NCI-H1105 (cell line): ENCODE data around the gene MFN2.

ENCODE experiments used
- DNase-seq: peaks from one replicate; lab custom pipeline; 2025; lab: John Stamatoyannopoulos, UW

Gene MFN2

DNA sequence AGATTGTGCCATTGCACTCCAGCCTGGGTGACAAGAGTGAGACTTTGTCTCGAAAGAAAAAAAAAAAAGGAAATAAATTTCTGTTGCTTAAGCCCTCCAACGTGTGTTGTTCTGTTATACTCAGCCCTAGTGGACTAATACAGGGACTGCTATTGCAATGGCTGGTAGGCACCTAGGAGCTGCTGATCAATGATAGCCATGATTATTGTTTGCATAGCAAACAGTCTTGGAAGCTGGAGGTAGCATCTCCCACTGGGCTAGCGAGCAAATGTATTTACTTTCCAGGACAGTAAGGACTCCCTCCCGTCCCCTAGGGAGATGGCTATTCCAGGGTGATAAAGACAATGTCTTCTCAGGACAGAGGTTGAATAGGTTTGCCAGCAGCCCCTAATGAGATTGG lies 69.4 kb downstream of the MFN2 start:
- DNase-seq, result no peak

DNA sequence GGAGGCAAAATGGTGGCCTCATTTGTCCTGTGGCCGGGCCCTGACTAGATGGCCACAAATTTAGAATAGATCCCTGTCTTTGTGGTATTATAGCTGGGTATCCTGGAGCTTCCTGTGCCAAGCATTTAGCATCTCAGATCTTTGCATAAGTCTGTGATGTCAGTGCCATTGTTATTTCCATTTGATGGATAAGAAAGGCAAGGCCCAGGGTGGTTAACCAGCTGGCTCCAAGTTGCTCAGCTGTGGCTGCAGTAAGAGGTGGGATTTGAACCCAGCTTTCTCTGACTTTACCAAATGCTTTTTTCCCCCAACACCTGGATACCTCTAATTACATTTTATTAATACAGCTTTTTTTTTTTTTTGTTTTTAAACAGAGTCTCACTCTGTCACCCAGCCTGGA lies 71.1 kb downstream of the MFN2 start:
- DNase-seq, result no peak

DNA sequence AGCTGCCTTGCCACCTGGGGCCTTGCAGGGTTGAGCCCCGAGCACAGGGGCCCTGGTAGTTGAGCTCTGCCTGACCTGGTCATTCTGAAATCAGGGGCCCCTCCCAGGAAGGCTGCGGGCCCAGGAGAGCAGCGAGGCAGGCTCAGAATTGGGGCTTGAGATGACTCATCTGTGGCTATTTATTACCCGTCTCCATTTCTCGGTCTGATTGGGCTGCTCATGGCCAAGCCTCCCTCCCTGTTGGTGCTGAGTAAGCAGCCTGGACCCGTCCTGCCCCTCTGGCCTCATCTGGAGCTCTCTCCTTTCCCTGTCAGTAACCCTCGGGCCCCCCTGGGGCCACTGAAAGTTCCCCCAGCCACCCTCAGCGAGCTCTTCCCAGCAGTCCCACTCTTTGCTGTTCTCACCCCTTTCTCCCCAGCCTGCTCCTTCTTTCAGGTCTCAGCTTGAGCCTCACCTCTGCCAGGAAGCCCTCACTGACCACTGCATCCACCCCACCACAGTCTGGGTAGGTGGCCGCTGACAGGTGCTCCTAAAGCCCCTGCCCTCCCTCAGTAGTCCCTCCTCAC lies 71.8 kb downstream of the MFN2 start:
- DNase-seq, result no peak

DNA sequence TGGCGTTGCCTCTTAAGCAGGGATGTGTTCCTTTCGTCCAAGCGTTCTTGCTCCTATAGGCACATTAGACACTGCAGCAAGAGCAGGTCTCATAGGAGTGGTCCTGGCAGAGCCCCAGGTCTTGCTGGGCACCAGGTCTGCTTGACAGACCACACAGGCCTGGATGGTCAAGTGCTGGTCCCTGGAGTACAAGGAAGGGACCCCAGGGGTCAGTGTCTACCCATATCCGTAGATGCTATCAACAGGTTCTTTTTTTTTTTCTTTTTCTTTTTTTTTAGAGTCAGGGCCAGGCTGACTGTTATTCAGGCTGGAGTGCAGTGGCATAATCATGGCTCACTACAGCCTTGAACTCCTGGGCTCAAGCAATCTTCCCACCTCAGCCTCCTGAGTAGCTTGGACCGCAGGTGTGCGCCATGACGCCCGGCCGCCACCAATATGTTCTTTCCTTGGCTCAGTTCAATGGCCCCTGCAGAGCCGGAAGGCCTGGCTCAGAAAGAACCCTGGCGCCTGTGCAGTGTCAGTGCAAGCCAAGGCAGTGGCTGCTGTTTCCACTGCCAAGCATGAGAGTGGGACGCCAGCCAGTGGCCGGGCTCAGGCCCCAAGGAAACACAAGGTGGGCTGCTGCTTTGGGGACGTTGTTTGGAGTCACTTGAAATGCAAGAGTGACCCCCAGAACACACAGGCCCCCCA lies 72.9 kb downstream of the MFN2 start:
- no peak for DNase-seq

DNA sequence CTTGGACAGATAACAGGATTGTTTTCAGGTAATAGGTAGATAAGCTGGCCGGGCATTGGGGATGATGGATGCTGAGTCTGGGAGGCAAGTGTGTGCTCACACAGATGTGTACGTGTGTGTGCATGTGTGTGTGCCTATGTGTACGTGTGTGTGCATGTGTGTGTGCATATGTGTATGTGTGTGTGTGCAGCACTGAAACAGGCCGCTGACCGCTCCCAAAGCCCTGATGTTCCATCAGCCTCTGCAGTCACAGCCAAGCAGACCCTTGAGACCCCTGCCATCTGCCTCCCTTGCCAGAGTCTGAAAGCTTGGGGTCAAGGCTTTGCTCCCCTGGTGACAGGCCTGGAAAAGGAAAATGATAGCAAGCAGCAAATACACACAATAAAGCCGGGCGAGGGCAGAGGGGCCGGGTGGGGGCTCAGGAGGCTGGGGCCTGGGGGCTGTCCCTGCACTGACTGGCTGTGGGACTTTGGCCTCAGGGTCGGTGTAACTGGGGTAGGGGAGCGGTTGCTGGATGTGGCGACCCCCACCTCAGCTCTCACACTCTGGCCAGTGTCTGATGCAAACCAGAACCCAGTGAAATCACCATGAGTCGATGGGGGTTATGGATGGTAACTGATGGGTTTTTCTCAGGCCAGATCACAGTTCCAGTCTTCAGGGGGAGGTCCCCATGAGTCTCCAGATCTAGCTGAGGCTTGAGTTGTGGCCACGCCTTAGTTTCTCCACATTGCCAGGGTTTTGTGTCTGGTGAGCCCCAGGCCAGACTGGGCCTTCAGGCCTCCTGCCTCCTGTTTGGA lies 73.7 kb downstream of the MFN2 start:
- no peak for DNase-seq

DNA sequence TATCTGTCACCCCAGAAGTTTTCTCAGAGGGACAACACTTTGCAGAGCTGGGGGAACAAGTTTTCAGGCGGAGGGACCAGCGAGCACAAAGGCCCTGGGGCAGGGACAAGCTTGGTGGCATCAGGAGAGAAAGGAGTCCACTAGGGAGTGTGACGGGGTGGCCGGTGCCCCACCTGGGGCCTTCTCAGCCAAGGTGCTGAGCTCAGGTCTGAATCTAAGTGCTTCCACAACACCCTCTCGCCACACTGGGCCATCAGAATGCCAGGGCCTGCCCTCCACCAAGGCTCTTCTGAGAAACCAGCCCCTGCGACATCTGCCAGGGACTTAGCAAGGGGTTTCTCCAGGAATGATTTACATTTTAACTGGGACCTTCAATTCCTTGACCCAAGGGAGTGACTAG lies 75.0 kb downstream of the MFN2 start:
- no peak for DNase-seq

DNA sequence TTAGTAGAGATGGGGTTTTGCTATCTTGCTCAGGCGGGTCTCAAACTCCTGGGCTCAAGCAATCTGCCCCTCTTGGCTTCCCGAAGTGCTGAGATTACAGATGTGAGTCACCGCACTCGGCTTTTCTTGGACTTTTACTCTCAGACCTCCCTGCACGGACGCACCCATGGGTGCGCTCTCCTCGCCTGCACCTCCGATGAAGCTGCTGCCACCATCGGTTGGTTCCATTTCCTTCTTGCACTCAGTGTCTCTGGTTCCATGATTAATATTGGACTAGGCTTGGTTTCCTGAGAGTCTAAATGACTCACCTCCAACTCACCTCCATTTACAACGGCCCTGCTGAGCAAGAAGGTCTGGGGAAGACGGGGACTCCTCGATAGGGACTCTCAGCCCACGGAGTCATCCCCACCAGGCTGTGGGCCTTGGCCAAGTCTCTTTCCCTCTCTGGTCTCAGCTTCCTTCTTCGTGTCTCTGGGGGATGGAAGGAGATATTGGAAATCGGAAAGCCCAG lies 76.1 kb downstream of the MFN2 start:
- DNase-seq, result no peak

DNA sequence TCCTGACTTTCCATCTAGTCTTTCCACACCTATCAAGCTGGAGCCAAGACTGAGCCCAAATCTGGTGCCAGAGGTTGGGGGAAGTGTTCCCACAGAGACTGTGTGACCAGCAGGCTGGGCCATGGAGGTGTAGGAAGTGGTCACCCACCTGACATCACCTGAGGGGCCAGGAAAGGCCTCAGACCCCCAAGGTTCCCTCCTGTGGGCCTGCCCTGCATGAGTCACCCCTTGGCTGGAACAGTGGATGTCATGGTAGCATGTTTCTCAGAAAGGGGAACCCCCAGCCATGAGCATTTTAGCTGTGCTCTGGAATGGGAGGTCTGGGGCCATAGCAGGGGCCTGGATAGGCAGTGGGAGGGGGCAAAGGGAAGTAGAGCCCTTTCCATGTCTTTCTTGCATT lies 77.1 kb downstream of the MFN2 start:
- DNase-seq, result no peak

DNA sequence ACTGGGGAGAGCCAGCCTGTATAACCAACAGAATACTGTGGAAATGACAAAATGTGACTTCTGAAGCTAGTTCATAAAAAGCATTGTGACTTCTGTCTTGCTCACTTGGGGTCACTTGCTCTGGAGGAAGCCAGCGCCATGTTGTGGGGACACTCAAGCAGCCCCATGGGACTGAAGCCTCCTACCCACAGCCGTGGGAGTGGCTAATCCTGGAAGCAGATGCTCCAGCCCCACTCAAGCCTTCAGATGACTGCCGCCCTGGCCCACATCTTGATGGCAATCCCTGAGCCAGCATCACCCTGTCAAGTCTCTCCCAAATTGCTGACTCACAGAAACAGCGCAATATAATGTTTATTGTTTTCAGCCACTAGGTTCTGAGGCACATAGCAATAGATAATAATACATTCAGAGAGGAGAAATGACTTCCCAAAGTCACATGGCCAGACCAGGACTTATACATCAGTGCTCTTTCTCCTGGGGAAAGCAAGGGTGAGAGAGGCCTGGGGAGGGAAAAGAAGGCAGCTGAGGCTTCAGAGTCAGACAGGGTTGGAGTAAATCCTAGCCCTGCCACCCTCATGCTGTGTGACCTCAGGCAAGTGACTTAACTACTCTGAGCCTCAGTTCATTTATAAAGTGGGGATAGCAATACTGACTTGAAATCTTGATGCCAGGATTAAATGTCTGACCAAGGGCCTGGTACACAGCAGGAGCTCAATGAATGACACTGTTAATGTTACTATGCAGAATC lies 77.9 kb downstream of the MFN2 start:
- DNase-seq, result no peak

DNA sequence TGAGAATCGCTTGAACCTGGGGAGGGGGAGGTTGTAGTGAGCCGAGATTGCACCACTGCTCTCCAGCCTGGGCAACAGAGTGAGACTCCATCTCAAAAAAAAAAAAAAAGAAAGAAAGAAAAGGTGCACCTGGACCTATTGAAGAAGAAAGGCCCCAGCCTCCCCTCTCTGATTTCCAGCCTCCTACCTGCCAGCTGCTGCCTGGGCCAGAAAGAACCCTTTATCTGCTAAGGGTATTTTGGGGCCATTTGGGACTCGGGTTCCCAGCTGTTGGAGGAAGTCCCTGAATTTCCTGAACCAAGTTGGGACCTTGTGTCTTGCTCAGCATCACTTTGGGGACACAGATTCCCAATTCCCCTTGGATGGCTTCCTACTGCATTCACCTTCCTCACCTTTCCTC lies 79.0 kb downstream of the MFN2 start:
- no peak for DNase-seq

DNA sequence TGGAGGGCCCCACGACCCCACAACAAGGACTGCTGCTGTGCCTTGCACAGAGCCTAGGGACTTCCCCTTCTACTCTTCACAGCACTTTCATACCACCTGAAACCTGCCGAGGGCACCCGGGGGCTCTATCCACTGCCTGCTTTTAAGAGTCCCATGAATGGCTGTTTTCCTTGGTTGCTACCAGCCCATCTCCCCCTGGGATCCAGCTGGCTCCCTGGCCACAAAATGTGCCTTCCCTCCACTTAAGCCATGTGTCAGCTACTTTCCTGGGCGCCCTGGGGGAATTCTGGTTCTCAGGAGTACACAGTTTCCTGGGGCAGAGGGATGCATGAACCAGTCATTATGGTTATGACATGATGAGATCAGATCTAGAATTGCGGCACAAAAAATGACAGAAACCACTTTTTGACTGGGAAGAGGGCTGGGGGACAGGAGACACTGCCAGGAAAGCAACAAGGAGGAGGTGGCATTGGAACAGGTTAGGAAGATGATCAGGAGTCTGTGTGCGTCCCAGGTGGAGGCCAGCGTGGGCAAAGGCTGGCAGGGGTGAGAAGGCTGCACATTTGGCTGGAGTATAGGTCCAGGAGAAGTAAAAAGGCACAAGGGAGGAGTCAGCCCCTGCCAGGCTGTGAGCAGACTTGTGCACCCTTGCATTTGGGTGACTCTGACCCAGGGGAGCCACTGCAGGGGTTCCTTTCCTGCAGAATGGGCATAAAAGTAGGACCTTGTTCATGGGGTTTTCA lies 79.6 kb downstream of the MFN2 start:
- DNase-seq, result no peak

DNA sequence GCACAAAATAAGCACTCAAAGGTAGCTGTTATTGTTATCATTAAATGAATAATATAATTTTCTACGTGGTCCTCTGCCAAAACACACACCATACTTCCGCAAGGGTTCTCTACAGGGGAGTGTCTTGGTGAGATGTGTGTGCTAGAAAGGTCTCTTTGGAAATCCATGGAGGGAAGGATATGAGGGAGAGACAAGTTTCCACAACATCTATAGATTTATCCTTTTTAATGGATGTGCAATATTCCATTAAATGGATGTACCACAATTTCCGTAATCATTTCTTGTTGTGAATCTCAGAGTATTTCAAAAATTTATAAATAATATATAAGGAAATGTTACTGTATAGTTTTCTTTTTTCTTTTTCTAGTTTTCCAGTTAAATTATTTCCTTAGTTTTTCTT lies 80.3 kb downstream of the MFN2 start:
- DNase-seq, result no peak
